Choroid plexus epithelial cell (primary cell): ENCODE results near the gene DDX24.

Experiments
- DNase-seq: peaks from one replicate; pipeline ENCODE4 v3.0.0-alpha.2; 2010; ENCODE audit warnings: low read depth
- H3K4me3 ChIP-seq: 2 replicates; pipeline ENCODE4 v1.5.1; 2011; ENCODE audit warnings: low read depth, mild to moderate bottlenecking, control low read depth, low read length, moderate library complexity
- CTCF ChIP-seq: conservative IDR thresholded peaks from 2 replicates; pipeline ENCODE4 v1.5.1; 2011; ENCODE audit warnings: low read depth, mild to moderate bottlenecking, control low read depth, inconsistent platforms, low read length, moderate library complexity

DDX24 gene

DNA sequence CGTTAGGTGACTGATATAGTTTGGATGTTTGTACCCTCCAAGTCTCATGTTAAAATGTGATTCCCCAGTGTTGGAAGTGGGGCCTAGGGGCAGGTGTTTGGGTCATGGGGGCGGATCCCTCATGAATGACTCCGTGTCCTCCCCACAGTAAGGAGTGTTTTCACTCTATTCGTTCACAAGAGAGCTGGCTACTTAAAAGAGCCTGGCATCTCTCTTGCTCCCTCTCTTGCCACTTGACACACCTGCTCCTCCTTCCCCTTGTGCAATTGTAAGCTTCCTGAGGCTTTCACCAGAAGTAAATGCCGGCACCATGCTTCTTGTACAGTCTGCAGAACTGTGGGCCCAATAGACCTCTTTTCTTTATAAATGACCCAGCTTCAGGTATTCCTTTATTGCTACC is 45.8 kb upstream of the DDX24 start:
- no peak for DNase-seq
- H3K4me3 ChIP-seq: no peak overlapping the region
- no peak for TF ChIP-seq CTCF

- DNase-seq: no peak
- no peak overlapping the region for H3K4me3 ChIP-seq
- TF ChIP-seq CTCF: no peak
Measured at GRCh38 chr14:94126419-94126677, 45.3 kb upstream of the DDX24 start.

DNA sequence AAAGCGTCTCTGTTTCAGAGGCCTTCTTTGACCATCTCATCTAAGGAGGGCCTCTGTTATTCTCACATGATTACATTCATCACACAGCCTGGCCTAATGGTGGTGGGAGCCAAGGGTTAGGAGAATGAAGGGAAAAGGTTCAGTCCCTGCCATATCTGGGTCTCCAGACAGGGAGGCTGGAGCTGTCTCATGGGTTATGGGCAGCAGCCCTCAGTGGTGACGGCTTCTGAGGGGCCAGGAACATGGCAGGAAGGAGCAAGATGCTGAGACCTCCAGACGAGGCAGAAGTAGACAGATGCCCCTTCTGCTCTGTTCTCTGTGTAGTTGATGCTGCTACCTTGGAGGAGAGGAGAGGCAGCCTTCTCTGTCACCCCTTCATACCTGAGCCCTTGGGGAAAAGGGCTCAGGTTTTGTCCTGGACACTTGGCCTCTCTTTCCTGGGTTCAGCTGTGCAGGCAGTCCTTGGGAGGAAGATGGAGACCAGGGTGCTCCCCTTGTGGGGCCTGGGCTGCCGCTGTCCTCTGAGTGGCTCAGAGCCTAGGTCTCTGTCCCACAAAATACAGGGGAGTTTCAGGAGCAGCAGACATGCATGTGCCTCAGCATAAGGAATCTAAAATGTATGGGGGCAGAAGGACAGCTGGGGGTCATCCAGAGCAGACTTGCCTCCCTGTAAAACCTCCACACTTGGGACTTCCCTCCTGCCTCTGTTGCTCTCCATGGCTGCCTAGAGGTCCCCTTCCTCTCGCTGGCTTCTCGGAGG is 44.8 kb upstream of the DDX24 start:
- TF ChIP-seq CTCF: no peak
- H3K4me3 ChIP-seq: no peak overlapping the region
- no peak for DNase-seq

GRCh38 chr14:94124582-94125377 is 43.8 kb upstream of the DDX24 start:
- no peak for TF ChIP-seq CTCF
- no peak overlapping the region for H3K4me3 ChIP-seq
- DNase-seq: no peak

- no peak overlapping the region for H3K4me3 ChIP-seq
- no peak for DNase-seq
- no peak for TF ChIP-seq CTCF
Measured at GRCh38 chr14:94123868-94124267, 42.9 kb upstream of the DDX24 start.

- TF ChIP-seq CTCF: no peak
- DNase-seq: no peak
- H3K4me3 ChIP-seq: no peak overlapping the region
Measured at GRCh38 chr14:94123296-94123695, 42.3 kb upstream of the DDX24 start.

GRCh38 chr14:94122438-94122837 is 41.4 kb upstream of the DDX24 start:
- TF ChIP-seq CTCF: no peak
- H3K4me3 ChIP-seq: no peak overlapping the region
- DNase-seq: no peak
